DND-41 (cell line): ENCODE measurements around the gene SLC8A2.

ENCODE experiments used
- ATAC-seq: fragments of 200-7000 bp; cut with Tn5 transposase; 3 replicates; pipeline ENCODE4 v1.9.1; 2021; ENCODE audit warnings: low read depth; ENCODE audit not compliant: insufficient read depth
- DNase-seq: peaks from one replicate; pipeline ENCODE4 v3.0.0-alpha.2; 2020
- H2AFZ ChIP-seq: 2 replicates; pipeline ENCODE4 v1.6.0; 2012; ENCODE audit warnings: low read depth, low read length
- H3K27ac ChIP-seq: 2 replicates; pipeline ENCODE4 v1.5.1; 2012; ENCODE audit warnings: low read length, inconsistent platforms
- H3K27me3 ChIP-seq: fragments of 200-600 bp; sonication (generic); 2 replicates; pipeline ENCODE4 v1.6.0; 2012; ENCODE audit warnings: low read length, mild to moderate bottlenecking, inconsistent platforms; ENCODE audit not compliant: insufficient read depth, poor library complexity
- H3K36me3 ChIP-seq: 2 replicates; pipeline ENCODE4 v1.5.1; 2012; ENCODE audit warnings: low read length, inconsistent platforms; ENCODE audit not compliant: insufficient read depth
- H3K4me1 ChIP-seq: 2 replicates; pipeline ENCODE4 v1.5.1; 2012; ENCODE audit warnings: mild to moderate bottlenecking, low read length; ENCODE audit not compliant: insufficient read depth
- H3K4me2 ChIP-seq: 2 replicates; pipeline ENCODE4 v1.6.0; 2012; ENCODE audit warnings: mild to moderate bottlenecking, moderate library complexity, low read length, inconsistent platforms; ENCODE audit not compliant: insufficient read depth
- H3K4me3 ChIP-seq, 2 experiments: fragments of 200-600 bp in 1 of 2; shearing (Covaris generic) in 1 of 2; 2 replicates each; pipeline ENCODE4 v1.5.1; 2012 to 2016; ENCODE audit warnings: inconsistent platforms in 2 of 2, low read length in 2 of 2, mild to moderate bottlenecking in 2 of 2, low read depth in 1 of 2, moderate library complexity in 1 of 2
- H3K79me2 ChIP-seq: 2 replicates; pipeline ENCODE4 v1.6.0; 2012; ENCODE audit warnings: low read length, inconsistent platforms; ENCODE audit not compliant: insufficient read depth
- H3K9ac ChIP-seq: 2 replicates; pipeline ENCODE4 v1.6.0; 2012; ENCODE audit warnings: low read depth, mild to moderate bottlenecking, inconsistent platforms, low read length, moderate library complexity
- H3K9me3 ChIP-seq: 2 replicates; pipeline ENCODE4 v1.5.1; 2012; ENCODE audit warnings: low read length, moderate library complexity, mild to moderate bottlenecking, inconsistent platforms; ENCODE audit not compliant: insufficient read depth, severe bottlenecking
- H4K20me1 ChIP-seq: 2 replicates; pipeline ENCODE4 v1.6.0; 2012; ENCODE audit warnings: low read length; ENCODE audit not compliant: insufficient read depth
- CTCF ChIP-seq: IDR thresholded peaks from 2 replicates; pipeline ENCODE4 v1.5.1; 2012; ENCODE audit warnings: borderline replicate concordance, low read length, moderate library complexity, mild to moderate bottlenecking; ENCODE audit not compliant: poor library complexity, severe bottlenecking; ENCODE audit errors: extremely low read depth
- EZH2 ChIP-seq: IDR thresholded peaks from 3 replicates; pipeline ENCODE4 v1.6.1; 2012; ENCODE audit warnings: borderline replicate concordance, low read depth, mild to moderate bottlenecking, moderate library complexity, low read length, inconsistent platforms; ENCODE audit not compliant: severe bottlenecking

SLC8A2 gene

GRCh38 chr19:47444388-47444821 lies 27.3 kb downstream of the SLC8A2 start:
- Histone ChIP-seq H3K79me2 (no peaks in the 10 kb centered on the region), H3K36me3 (no peaks in the 10 kb centered on the region), H2AFZ (no peak overlapping the region), H3K9ac (no peak overlapping the region), H3K27ac (no peak overlapping the region), H3K27me3 (no peaks in the 10 kb centered on the region), H3K4me3 (no peak overlapping the region), H3K4me1 (peaks cover 11% of the 10 kb centered on the region), H4K20me1 (peaks cover 15% of the 10 kb centered on the region), H3K9me3 (no peaks in the 10 kb centered on the region), H3K4me2 (no peak overlapping the region)
- ATAC-seq: peak; percentile 61
- DNase-seq: peak; percentile 67
- TF ChIP-seq CTCF (no peak), EZH2 (no peak)

- H2AFZ ChIP-seq: no peak overlapping the region
- no peak for TF ChIP-seq CTCF
- TF ChIP-seq EZH2: no peak
- no peaks in the 10 kb centered on the region for H3K27me3 ChIP-seq
- H3K4me2 ChIP-seq: no peak overlapping the region
- H3K9me3 ChIP-seq: no peaks in the 10 kb centered on the region
- H4K20me1 ChIP-seq: peaks cover 20% of the 10 kb centered on the region
- peaks cover 11% of the 10 kb centered on the region for H3K4me1 ChIP-seq
- H3K9ac ChIP-seq: no peak overlapping the region
- H3K4me3 ChIP-seq: no peak overlapping the region
- ATAC-seq: no peak
- H3K27ac ChIP-seq: no peak overlapping the region
- H3K79me2 ChIP-seq: no peaks in the 10 kb centered on the region
- no peak for DNase-seq
- H3K36me3 ChIP-seq: no peaks in the 10 kb centered on the region
Observed at GRCh38 chr19:47443331-47443730, 28.4 kb downstream of the SLC8A2 start.

GRCh38 chr19:47438793-47439220 lies 32.9 kb downstream of the SLC8A2 start:
- no peak for DNase-seq
- peaks cover 33% of the 10 kb centered on the region for H4K20me1 ChIP-seq
- no peaks in the 10 kb centered on the region for H3K9me3 ChIP-seq
- H3K27ac ChIP-seq: no peak overlapping the region
- H3K27me3 ChIP-seq: no peaks in the 10 kb centered on the region
- H2AFZ ChIP-seq: no peak overlapping the region
- H3K79me2 ChIP-seq: no peaks in the 10 kb centered on the region
- ATAC-seq: no peak
- H3K4me2 ChIP-seq: no peak overlapping the region
- TF ChIP-seq CTCF: no peak
- TF ChIP-seq EZH2: no peak
- H3K4me3 ChIP-seq: no peak overlapping the region
- H3K4me1 ChIP-seq: peaks cover 12% of the 10 kb centered on the region; the same call in 1 of the 2 replicates
- no peak overlapping the region for H3K9ac ChIP-seq
- H3K36me3 ChIP-seq: no peaks in the 10 kb centered on the region

GRCh38 chr19:47437500-47437899 lies 34.2 kb downstream of the SLC8A2 start:
- TF ChIP-seq CTCF (no peak), EZH2 (no peak)
- Histone ChIP-seq H3K27ac (no peak overlapping the region), H3K4me2 (no peak overlapping the region), H3K36me3 (no peaks in the 10 kb centered on the region), H3K27me3 (no peaks in the 10 kb centered on the region), H3K9ac (no peak overlapping the region), H2AFZ (no peak overlapping the region), H3K79me2 (no peaks in the 10 kb centered on the region), H3K4me3 (no peak overlapping the region), H4K20me1 (peaks cover 27% of the 10 kb centered on the region), H3K9me3 (no peaks in the 10 kb centered on the region), H3K4me1 (peaks cover 12% of the 10 kb centered on the region; the same call in 1 of the 2 replicates)
- ATAC-seq: no peak
- peak; percentile 61 for DNase-seq
